GM19035 (cell line): Measurements from ENCODE around the gene UST.

Experiments used
- ATAC-seq: cut with Tn5 transposase; IDR thresholded peaks from one replicate; pipeline ENCODE4 v1.9.1; 2021; ENCODE audit not compliant: unreplicated experiment

The UST gene

GRCh38 chr6:149077208-149077607, 330.4 kb downstream of the UST start:
- no peak for ATAC-seq

- ATAC-seq, result no peak
Observed at GRCh38 chr6:149078211-149078782, 331.5 kb downstream of the UST start.

GRCh38 chr6:149079456-149079855, 332.6 kb downstream of the UST start:
- no peak for ATAC-seq

GRCh38 chr6:149079911-149080491, 333.2 kb downstream of the UST start:
- no peak for ATAC-seq

GRCh38 chr6:149080511-149080910, 333.7 kb downstream of the UST start:
- no peak for ATAC-seq

GRCh38 chr6:149081281-149081680, 334.5 kb downstream of the UST start:
- ATAC-seq, result no peak

GRCh38 chr6:149082320-149082719, 335.5 kb downstream of the UST start:
- ATAC-seq, result peak; percentile 79

- ATAC-seq, result no peak
Observed at GRCh38 chr6:149084026-149084425, 337.2 kb downstream of the UST start.

GRCh38 chr6:149084808-149085556, 338.2 kb downstream of the UST start:
- no peak for ATAC-seq

- ATAC-seq, result no peak
Observed at GRCh38 chr6:149085557-149085938, 338.7 kb downstream of the UST start.

GRCh38 chr6:149086363-149086762, 339.5 kb downstream of the UST start:
- ATAC-seq, result no peak

- no peak for ATAC-seq
Observed at GRCh38 chr6:149087898-149088297, 341.1 kb downstream of the UST start.

GRCh38 chr6:149088361-149088760, 341.5 kb downstream of the UST start:
- ATAC-seq, result no peak

- ATAC-seq, result no peak
Observed at GRCh38 chr6:149089510-149089909, 342.7 kb downstream of the UST start.

- ATAC-seq, result no peak
Observed at GRCh38 chr6:149090937-149091336, 344.1 kb downstream of the UST start.

- ATAC-seq, result no peak
Observed at GRCh38 chr6:149093643-149094042, 346.8 kb downstream of the UST start.

- no peak for ATAC-seq
Observed at GRCh38 chr6:149094156-149094555, 347.3 kb downstream of the UST start.

GRCh38 chr6:149094934-149095351, 348.1 kb downstream of the UST start:
- no peak for ATAC-seq

GRCh38 chr6:149095842-149096241, 349.0 kb downstream of the UST start:
- ATAC-seq, result no peak

GRCh38 chr6:149097794-149098193, 351.0 kb downstream of the UST start:
- ATAC-seq, result no peak

- no peak for ATAC-seq
Observed at GRCh38 chr6:149098700-149099276, 352.0 kb downstream of the UST start.

GRCh38 chr6:149102324-149102723, 355.5 kb downstream of the UST start:
- ATAC-seq, result no peak
